ENCODE data around the gene PTPRQ. TPM values are rescaled to one million over a fixed set of nuclear protein-coding genes. Genes with fewer than 3 reads are reported as not detected.
A peak's percentile ranks its signal among the peaks of the same experiment; 100 is the strongest.

Gene PTPRQ
- total RNA-seq, 1 donor from 2014 or later: not detected

DNA sequence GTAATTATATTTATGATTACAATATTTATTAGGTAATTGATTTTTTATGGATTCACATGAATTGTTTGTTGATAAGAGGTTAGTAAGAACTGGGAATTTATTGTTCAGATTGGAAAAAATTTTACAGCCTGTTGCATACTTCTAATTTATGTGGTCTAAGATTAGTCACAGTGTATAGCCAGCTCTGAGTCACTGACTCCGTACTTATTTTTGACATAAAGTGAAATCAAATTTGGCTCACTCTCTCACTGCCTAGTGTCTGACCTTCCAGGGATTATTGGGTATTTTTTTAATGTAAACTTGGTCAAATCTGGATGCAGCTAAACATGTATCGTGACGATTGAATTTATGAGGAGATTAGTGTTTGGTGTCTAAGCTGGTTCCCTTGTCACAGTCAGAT lies 109.3 kb downstream of the PTPRQ start:
- DNase-seq (ENCODE audit: low read depth in 2 of 2): peak in 1 of 2 donors; percentile 25

GRCh38 chr12:80556566-80556965 lies 112.5 kb downstream of the PTPRQ start:
- no peak for DNase-seq (ENCODE audit: low read depth in 2 of 2)

GRCh38 chr12:80559766-80560165 lies 115.7 kb downstream of the PTPRQ start:
- DNase-seq (ENCODE audit: low read depth in 2 of 2): no peak

DNA sequence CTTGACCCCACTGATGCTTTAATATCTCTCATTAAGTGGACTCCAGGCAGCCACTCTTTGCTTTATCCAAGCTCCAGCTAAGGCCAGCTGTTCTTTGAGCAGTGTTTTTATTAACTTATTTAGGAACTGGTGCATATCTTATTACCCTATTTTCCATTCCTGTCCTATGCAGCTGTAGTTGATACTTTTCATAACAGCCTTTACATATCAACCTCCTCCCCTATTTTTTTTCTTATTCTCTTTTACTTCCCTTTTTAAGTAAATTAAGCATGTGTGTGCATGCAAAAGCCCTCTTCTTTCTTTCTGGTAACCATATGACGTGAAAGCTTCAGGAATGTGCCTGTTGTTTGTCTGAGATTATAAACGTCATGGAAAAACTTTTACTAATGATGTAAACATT lies 121.2 kb downstream of the PTPRQ start:
- no peak for DNase-seq (ENCODE audit: low read depth in 2 of 2)

DNA sequence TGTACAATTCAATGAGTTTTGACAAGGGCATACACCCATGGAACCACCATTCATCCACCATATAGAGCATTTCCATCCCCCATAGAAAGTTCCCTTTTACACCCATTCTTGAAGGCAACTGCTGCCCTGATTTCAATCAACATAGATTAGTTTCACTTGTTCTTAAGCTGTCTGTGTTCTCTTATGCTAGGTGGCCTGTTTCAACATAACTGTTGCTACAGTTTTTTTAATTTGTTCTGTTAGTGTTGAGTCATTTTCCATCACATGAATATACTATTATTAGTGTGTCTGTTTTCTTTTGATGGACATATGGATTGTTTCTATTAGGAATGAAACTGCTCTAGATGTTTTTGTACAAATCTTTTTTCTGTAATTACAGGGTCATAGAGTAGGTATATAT lies 123.4 kb downstream of the PTPRQ start:
- no peak for DNase-seq (ENCODE audit: low read depth in 2 of 2)

DNA sequence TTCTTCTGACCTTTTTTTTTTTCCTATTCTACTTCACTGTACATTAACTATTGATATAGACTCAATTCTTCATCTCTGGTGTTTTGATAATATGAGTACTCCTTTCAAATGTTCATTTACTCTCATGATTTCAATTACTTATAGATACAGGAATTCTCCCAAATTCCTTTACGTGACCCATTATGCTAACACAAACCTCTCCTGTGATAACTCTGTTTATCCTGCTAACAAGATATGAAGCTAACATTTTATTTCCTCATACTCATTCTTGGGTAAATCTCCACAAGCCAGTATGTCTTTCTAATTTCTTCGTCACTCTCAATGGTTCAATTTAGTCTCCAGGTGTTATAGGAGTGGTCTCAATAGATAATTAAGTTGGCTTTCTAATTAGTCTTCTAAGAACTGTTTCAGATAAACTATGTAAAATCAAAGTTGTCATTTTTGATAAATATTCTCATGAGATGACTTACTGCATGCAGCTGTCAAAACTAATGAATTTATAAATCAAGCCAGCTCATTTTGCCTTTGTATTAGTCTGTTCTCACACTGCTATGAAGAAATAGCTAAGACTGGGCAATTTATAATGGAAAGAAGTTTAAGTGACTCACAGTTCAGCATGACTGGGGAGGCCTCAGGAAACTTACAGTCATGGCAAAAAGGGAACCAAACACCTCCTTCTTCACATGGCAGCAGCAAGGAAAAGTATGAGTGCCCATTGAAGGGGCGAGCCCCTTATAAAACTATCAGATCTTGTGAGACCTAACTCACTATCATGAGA lies 132.8 kb downstream of the PTPRQ start:
- DNase-seq (ENCODE audit: low read depth in 2 of 2): no peak

- no peak for DNase-seq (ENCODE audit: low read depth in 2 of 2)
Observed at GRCh38 chr12:80580254-80580653, 136.2 kb downstream of the PTPRQ start.

DNA sequence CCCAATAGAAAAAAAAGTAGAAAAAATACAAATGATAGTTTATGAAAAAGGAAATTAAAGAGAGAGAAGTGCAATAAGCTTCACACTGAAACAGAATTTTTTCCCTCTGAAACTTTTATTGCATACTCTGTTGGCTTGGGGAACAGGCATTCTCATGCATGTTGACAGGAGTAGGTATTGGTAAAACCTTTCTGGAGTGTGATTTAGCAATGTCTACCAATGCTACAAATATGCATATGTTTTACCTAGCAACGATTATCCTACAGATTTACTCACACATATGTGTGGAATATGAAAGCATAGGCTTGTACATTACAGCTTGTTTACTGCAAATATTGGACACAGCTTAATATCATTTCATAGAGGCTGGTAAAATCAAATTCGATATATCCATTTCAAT lies 137.7 kb downstream of the PTPRQ start:
- DNase-seq (ENCODE audit: low read depth in 2 of 2): no peak

DNA sequence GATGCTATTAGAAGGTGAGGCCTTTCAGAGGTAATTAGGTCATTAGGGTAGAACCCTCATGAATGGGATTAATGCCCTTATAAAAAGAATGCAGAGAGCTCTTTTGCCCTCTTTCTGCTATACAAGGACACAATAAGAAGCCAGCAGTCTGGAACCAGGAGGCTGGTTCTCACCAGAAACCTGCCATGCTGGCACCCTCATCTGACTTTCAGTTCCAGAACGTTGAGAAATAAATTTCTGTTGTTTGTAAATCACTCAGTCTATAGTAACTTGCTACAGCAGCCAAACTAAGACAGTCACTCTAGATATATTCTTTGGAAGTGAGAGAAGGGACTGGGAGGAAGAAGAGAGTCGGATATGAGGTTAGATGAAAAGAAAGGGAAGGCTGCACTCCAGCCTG lies 138.4 kb downstream of the PTPRQ start:
- no peak for DNase-seq (ENCODE audit: low read depth in 2 of 2)

- DNase-seq (ENCODE audit: low read depth in 2 of 2): no peak
Observed at GRCh38 chr12:80589077-80589476, 145.0 kb downstream of the PTPRQ start.

- DNase-seq (ENCODE audit: low read depth in 2 of 2): no peak
Observed at GRCh38 chr12:80590085-80590484, 146.1 kb downstream of the PTPRQ start.

- no peak for DNase-seq (ENCODE audit: low read depth in 2 of 2)
Observed at GRCh38 chr12:80593766-80594165, 149.7 kb downstream of the PTPRQ start.

- DNase-seq (ENCODE audit: low read depth in 2 of 2): no peak
Observed at GRCh38 chr12:80596509-80596908, 152.5 kb downstream of the PTPRQ start.

- DNase-seq (ENCODE audit: low read depth in 2 of 2): peak; percentile 4 to 43
Observed at GRCh38 chr12:80598004-80598606, 154.1 kb downstream of the PTPRQ start.

DNA sequence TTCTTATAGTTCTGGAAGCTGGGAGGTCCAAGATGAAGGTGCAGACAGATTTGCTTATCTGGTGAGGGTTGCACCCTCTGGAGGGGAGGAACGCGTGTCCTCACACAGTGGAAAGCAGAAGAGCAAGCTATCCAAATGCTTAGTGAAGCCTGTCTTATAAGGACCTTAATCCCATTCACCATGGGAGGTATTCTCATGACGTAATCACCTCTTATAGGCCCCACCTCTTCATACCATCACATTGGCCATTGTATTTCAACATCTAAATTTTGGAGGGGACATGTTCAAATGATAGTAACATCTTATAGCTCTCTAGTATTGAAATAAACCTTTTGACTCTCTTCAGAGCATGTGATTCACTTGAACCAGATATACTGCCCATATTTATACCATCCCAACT lies 158.4 kb downstream of the PTPRQ start:
- DNase-seq (ENCODE audit: low read depth in 2 of 2): no peak

DNA sequence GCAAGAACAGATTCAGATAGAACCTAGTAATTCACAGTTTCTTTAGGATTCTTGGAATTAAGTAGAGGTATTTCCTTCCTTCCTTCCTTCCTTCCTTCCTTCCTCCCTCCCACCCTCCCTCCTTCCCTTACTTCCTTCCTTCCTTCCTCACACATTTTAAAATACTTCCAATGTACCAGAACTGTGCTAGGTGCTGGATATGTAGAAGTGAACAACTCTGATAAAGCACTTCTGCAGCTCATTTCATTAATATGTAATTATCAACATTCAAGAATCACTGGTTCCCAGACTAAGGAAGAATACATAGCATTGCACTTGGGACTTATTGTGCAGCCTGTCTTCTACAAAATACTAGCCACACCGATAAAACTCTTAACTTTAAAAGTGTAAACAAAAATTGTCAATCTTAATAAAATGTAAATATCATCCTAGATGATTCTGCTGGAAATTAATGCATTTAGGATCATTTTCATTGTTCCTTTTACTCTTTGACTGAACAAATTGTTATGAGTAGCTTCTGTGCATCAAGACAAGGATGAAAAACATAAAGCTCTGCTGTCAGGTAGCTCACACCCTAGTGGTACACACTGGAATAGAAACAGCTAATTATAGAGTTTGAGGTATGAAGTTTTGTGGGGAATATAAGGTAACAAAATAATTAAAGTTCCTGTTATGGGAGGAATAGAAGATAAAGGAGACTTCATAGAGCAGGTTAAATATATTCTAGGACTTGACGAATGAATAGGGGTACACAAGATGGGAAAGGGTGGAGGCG lies 163.5 kb downstream of the PTPRQ start:
- DNase-seq (ENCODE audit: low read depth in 2 of 2): no peak

- no peak for DNase-seq (ENCODE audit: low read depth in 2 of 2)
Observed at GRCh38 chr12:80617733-80618132, 173.7 kb downstream of the PTPRQ start.

- DNase-seq (ENCODE audit: low read depth in 2 of 2): no peak
Observed at GRCh38 chr12:80620281-80620680, 176.2 kb downstream of the PTPRQ start.

- DNase-seq (ENCODE audit: low read depth in 2 of 2): peak in 1 of 2 donors; percentile 1
Observed at GRCh38 chr12:80622271-80622670, 178.2 kb downstream of the PTPRQ start.

GRCh38 chr12:80625051-80625450 lies 181.0 kb downstream of the PTPRQ start:
- no peak for DNase-seq (ENCODE audit: low read depth in 2 of 2)

GRCh38 chr12:80625901-80626300 lies 181.9 kb downstream of the PTPRQ start:
- DNase-seq (ENCODE audit: low read depth in 2 of 2): no peak

DNA sequence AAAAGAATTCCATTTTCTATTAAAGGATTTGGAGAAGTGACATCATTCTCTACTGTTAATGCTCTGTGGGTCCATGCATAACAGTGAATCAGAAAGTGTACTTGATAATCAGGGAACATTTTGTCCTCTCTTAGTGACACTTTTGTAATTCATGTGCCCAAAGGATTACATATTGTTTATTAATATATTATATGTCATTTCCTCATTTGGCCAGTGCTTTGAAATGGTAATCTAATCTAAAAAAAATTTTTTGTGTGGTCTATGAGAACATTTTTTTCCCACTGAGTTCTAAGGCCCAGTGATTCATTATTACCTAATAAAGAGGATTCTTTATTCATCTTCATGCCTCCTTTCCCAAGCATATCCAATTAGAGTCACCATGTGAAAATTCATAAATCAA lies 183.7 kb downstream of the PTPRQ start:
- peak in 1 of 2 donors; percentile 26 for DNase-seq (ENCODE audit: low read depth in 2 of 2)

DNA sequence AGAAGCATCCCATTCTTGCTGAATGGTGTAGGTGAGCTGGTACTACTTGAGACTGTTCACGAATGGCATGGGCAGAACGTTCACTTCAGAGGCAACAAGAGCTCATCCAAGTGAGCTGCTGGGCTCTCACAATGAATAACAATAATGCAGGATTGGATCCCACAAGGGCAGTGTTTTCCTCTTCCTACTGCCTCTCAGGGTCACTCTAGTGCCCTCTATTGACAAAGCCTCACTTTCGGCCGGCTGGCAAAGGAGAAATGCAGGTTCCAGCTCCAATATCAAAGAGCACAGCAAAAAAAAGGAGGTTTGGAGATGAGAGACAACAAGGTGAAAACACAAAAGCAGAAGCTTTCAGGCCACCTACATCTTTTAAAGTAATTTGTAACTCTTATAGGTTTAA lies 188.8 kb downstream of the PTPRQ start:
- peak in 1 of 2 donors; percentile 1 for DNase-seq (ENCODE audit: low read depth in 2 of 2)

Data from dermis microvascular lymphatic vessel endothelial cell (primary cell).